ENCODE results near the gene HAS3.
"Not testable (repeated sequence)": the region's sequence is repeated elsewhere in the genome, so short reads cannot be mapped to it uniquely, and the experiment has no call there.

Gene HAS3

GRCh38 chr16:69118994-69119393 lies 13.5 kb downstream of the HAS3 start:
- no peak for DNase-seq

DNA sequence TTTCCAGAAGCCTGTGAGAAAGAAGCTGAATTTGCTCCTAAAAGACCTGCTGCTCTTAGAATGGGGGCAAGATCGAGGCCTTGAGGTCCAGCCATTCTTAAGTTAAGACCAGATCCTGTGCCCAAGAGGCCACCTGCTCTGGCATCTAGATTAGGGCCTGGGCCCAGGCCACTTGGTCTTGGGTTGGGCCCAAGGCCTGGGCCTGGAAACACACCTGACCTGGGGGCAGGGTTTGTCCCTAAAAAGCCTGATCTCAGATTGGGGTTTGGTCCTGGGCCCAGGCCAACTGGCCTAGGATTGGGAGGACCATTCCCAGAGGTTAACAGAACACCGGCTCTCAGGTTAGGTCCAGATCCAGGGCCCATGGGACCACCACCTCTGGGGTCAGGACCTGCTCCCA lies 14.1 kb downstream of the HAS3 start:
- no peak for DNase-seq

DNA sequence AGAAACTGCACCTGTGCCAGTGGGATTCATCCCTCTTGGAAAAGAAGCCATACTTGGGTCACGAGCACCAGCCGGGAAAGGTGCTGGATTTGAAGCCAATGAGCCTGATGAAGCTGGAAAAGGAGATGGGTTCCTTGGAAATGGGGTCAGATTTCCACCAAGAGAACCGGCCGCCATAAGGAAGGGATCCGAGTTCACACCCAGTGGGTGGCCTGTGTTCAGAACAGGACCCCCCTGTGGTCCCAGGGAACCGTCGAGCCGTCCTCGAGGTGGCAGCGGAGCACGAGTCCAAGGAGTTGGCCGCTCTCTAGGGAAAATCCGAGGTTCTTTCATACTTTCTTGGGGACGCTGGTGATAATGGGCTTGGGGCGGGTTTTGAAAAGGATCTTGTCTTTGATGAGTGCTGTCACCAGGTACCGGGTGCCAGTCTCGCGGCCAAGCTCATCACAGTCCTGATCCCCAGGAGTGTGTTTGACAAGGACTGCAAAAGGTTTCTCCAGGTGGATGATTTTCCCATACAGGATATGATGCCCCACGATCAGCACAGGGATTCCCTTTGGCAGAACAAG lies 14.7 kb downstream of the HAS3 start:
- no peak for DNase-seq

DNA sequence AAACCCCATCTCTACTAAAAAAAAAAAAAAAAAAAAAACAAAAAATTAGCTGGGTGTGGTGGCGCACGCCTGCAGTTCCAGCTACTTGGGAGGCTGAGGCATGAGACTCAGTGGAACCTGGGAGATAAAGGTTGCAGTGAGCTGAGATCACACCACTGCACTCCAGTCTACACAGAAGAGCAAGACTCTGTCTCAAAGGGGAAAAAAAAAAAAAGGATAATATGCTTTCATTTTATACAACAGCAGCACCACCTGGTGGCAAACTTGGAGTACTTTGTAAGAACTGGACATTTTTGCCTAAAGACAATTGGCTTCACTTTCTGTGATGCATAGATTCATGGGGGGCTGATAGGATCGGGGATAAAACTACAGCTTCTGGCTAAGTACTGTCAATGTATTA lies 18.5 kb downstream of the HAS3 start:
- DNase-seq, result peak; percentile 55

GRCh38 chr16:69124406-69124805 lies 19.0 kb downstream of the HAS3 start:
- not testable (repeated sequence) for DNase-seq

- not testable (repeated sequence) for DNase-seq
Observed at GRCh38 chr16:69124961-69125360, 19.5 kb downstream of the HAS3 start.

DNA sequence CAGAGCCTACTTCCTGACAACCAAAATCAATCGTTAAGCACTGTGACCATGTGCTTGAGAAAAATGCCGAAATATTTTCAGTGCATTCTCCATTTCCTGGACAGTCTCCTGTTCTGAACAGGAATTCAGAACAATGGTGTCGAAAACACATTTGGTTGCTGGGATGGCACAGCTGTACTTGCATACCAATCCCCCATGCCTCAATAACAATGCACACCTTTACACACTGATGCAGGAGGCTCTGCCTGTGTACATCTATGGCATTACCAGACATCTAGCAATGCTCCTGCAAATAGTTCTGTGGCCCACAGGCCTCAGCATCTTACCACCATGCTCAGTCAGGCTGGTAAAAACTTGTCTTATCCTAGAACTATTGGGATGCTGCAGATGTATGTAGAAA lies 20.8 kb downstream of the HAS3 start:
- DNase-seq, result no peak

- not testable (repeated sequence) for DNase-seq
Observed at GRCh38 chr16:69126801-69127200, 21.3 kb downstream of the HAS3 start.

DNA sequence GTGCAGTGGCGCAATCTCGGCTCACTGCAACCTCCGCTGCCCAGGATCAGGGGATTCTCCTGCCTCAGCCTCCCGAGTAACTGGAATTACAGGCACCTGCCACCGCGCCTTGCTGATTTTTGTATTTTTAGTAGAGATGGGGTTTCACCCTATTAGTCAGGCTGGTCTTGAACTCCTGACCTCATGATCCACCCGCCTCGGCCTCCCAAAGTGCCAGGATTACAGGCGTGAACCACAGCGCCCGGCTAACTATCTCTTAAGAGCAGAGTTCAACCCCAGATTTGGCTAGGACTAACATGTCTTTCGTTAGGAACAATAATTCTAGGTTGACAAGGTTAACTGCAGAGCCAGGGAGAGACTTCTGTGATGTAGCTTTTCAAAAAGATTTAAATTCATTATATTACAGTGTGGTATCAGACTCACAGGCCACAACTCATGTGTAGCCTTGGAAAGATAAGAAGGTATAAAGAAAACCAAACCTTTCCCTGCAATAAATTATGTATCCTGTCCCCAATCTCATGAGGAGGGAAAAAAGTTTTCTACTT lies 22.6 kb downstream of the HAS3 start:
- DNase-seq, result no peak

GRCh38 chr16:69130461-69130860 lies 25.0 kb downstream of the HAS3 start:
- no peak for DNase-seq

DNA sequence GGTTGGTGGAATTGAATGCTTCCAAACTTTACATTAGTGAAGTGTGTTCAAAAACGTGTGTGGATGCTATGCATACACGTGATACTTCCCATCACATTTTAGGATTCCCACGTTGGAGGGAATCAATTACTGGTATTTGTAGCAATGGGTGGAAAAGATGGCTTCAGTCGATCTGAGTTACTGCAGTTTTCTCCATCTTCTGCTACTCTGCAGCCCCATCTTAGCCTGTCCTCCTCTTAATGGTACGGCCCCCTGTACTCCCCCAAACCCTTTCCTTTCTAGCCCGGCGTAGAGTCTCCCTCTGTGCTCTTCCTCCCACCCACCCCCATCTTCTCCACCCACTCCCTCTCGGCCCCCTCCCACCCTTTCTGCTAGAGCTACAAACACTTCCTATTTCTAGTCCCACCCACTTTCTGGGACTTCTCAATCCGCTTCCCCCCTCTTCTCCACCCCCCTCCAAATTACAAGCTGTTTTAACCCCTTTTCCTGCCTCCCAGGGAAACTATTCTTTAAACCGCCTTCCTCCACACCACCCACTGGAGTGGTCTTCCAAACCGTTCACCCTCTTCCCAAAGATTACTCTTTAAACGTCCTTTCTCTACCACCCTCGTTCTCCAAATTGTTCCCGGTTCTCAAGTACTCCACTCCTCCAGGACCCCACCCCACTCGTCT lies 25.9 kb downstream of the HAS3 start:
- no peak for DNase-seq

DNA sequence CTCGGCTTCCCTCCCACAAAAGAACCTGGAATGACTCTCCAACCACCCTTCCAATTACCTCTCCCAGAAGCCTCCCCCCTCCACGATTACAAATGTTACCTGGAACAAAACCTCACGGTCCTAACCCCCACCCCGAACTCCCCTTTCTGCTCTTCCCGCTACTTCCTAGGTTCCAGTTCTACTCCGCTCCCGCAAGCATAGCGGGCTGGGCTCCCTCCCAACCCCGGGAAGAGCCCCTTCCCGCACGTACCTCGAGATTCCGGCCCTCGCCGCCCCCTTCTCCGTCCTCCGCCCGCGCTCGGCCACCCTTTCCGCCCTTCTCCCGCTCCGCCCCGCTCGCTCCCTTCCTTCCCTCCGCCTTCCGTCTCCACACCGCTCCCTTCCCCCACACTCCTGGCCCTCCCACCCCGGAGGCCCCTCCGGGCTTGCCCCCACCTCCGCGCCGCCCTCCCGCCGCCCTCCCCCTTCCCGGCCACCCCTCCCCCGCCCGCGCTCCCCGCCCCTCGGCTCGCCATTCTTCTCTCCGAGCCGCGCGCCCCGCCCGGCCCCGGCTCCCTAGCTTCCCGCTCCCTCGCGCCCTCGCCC lies 26.5 kb downstream of the HAS3 start:
- DNase-seq, result peak; percentile 62

GRCh38 chr16:69132424-69133252 lies 27.2 kb downstream of the HAS3 start, which contains the start of the genes CHTF8 and UTP4:
Gene CHTF8 (minus strand): TSS chr16:69132588. CDS start chr16:69121458, 11,130 bp downstream.
Gene UTP4 (plus strand): TSS chr16:69132649. CDS start chr16:69133460, 811 bp downstream.
- DNase-seq, result peak; percentile 81

GRCh38 chr16:69133373-69133954 lies 28.0 kb downstream of the HAS3 start:
- DNase-seq, result no peak

DNA sequence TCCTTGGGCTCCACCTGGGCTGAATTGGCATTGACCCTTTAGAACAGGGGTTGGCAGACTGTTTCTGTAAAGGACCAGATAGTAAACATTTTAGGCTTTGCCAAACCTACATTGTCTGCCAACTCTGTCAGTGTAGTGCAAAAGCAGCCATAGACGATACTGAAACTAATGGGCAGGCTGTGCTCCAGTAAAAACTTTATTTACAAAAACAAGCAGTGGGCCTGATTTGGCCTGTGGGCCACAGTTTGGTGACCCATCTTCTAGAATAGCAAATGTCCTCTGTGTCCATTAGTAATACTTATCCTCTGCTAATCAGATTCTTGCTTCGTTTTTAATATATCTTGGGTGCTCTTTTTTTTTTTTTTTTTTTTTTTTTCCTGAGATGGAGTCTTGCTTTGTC lies 33.2 kb downstream of the HAS3 start:
- no peak for DNase-seq

GRCh38 chr16:69139464-69139863 lies 34.0 kb downstream of the HAS3 start:
- DNase-seq, result not testable (repeated sequence)

DNA sequence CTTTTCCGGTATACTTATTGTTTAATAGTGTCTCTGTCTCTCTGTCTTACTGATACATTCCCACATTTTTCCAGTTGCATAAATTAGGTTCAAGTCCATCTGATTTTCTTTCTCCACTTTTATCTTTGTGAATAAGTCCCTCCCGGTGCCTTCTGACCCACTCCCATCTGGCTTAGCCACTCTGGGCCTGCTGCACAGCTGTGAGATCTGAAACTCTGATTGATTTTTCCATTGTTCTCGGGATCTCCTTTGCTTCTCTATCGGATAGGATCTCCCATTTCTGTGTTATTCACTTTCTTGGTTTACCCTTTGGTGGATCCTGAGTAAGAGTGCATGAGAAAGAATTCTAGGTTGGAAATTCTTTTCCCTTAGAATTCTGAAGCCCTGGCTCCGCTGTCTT lies 35.6 kb downstream of the HAS3 start:
- DNase-seq, result no peak

DNA sequence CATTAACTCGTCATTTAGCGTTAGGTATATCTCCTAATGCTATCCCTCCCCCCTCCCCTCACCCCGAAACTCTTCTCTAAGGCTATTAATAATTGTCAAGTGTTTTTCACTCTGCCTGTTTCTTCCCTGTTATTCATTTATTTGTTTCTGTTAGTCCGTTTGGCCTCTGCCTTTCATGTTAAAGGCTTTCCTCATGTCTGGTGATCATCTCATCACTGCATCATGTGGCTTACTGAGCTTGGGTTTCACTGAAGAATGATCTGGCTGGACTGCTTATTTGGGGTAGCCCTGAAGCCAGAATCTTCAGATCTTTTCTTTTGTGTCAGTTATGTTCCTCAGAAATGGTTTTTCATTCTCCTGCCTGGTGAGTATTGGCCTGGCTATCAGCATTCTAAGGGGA lies 36.5 kb downstream of the HAS3 start:
- no peak for DNase-seq

DNA sequence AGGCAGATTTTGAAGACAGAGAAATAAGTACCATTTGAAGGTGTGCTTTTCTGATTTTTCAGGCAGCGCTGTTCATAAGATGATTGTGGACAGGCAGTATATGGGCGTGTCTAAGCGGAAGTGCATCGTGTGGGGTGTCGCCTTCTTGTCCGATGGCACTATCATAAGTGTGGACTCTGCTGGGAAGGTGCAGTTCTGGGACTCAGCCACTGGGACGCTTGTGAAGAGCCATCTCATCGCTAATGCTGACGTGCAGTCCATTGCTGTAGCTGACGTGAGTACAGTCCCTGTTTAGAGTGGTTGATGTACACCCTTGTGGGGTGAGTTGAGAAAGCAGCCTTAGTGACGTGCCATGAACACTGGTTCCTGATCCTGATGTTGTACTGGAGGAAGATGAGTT lies 37.7 kb downstream of the HAS3 start:
- no peak for DNase-seq

DNA sequence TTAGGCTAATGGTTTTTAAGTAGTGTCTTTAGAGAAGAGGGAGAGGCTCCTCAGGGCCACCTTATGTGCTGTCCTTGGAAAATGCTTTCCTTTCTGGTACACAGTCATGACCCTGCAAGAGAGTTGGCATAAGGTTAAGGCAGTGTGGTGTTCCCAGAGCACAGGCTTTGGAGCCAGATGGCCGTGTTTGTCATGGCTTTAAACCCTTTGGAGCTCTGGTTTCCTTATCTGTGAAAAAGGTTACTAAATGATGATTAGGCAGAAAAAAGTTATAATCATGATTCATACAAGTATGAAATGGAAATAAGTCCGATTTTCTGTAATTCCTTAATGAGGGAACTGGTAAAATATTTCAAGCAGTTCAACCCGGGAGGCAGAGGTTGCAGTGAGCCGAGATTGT lies 40.2 kb downstream of the HAS3 start:
- no peak for DNase-seq

GRCh38 chr16:69149621-69150020 lies 44.2 kb downstream of the HAS3 start:
- DNase-seq, result not testable (repeated sequence)

DNA sequence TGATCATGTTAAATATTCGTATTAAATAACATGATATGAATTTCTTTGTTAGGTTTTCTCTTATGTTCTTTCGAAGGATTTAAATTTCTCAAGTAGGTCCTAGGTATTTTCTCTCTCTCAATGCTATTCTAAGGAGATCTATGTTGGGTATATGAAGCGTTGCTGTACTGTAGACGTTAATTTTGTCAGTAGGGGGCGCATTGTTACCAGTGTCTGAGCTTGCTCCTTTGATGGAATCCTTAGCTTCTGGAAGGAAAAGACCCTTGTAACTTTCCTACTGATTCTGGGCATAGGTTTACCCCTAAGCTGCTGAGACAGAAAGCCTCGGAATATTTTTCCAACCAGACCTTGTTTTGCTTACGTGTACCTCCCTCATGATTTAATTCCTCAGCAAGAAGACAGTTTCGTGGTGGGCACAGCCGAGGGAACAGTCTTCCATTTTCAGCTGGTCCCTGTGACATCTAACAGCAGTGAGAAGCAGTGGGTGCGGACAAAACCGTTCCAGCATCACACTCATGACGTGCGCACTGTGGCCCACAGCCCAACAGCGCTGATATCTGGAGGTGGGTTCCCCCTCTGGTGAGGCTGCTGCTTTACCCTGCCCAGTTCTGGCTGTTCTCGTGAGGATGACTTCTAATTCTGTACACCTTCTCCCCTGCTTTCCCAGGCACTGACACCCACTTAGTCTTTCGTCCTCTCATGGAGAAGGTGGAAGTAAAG lies 44.9 kb downstream of the HAS3 start:
- peak; percentile 37 for DNase-seq

All from T-helper 9 cell (primary cell).